Smooth muscle cell (in vitro differentiated cells): ENCODE data around the gene SEH1L. TPM values are rescaled to one million over a fixed set of nuclear protein-coding genes. Genes with fewer than 3 reads are reported as not detected.

Experiments used
- DNase-seq: peaks from one replicate; lab custom pipeline; 2025; ENCODE audit not compliant: unreplicated experiment; lab: John Stamatoyannopoulos, UW
- H2AFZ ChIP-seq: fragments of 200-600 bp; sonication (generic); 2 replicates; pipeline ENCODE4 v1.6.0; 2016; ENCODE audit warnings: antibody characterized with exemption, low read depth, mild to moderate bottlenecking
- H3F3A ChIP-seq: fragments of 200-600 bp; sonication (generic); 2 replicates; pipeline ENCODE4 v1.6.0; 2017; ENCODE audit warnings: antibody characterized with exemption, low read depth
- H3K27ac ChIP-seq: fragments of 200-600 bp; sonication (generic); 2 replicates; pipeline ENCODE4 v1.5.1; 2016; ENCODE audit warnings: low read depth, mild to moderate bottlenecking
- H3K27me3 ChIP-seq: fragments of 200-600 bp; sonication (generic); 2 replicates; pipeline ENCODE4 v1.6.1; 2016; ENCODE audit warnings: low read depth, mild to moderate bottlenecking
- H3K36me3 ChIP-seq: fragments of 200-600 bp; sonication (generic); 2 replicates; pipeline ENCODE4 v1.5.1; 2016; ENCODE audit warnings: low read depth
- H3K4me1 ChIP-seq: fragments of 200-600 bp; sonication (generic); 2 replicates; pipeline ENCODE4 v1.5.1; 2016; ENCODE audit warnings: low read depth
- H3K4me2 ChIP-seq: fragments of 200-600 bp; sonication (generic); 2 replicates; pipeline ENCODE4 v1.6.0; 2016; ENCODE audit warnings: mild to moderate bottlenecking
- H3K4me3 ChIP-seq: fragments of 200-600 bp; sonication (generic); 2 replicates; pipeline ENCODE4 v1.5.1; 2016; ENCODE audit warnings: mild to moderate bottlenecking
- H3K79me2 ChIP-seq: fragments of 200-600 bp; sonication (generic); 2 replicates; pipeline ENCODE4 v1.6.0; 2016; ENCODE audit warnings: low read depth, mild to moderate bottlenecking
- H3K9ac ChIP-seq: fragments of 200-600 bp; sonication (generic); 2 replicates; pipeline ENCODE4 v1.6.0; 2016; ENCODE audit warnings: low read depth
- H3K9me3 ChIP-seq: fragments of 200-600 bp; sonication (generic); replicated peaks from 2 replicates; pipeline ENCODE4 v1.5.1; 2016; ENCODE audit warnings: low read depth
- H4K20me1 ChIP-seq: fragments of 200-600 bp; sonication (generic); 2 replicates; pipeline ENCODE4 v1.6.0; 2016; ENCODE audit warnings: low read depth
- WGBS: methylation state at CpG from one replicate; pipeline ENCODE4 v1.1.7; 2016; ENCODE audit warnings: low lambda C conversion rate; 5-methylcytosine and 5-hydroxymethylcytosine counted together
- polyA plus RNA-seq: library from polyadenylated mRNA; unstranded; fragments of >200 nt; fragmentation: Nextera tagmentation; extraction: Ambion mirVana; gene quantifications from 2 replicates; pipeline ENCODE4 v1.2.1, GENCODE V29; 2016
- total RNA-seq: library from RNA; depleted of rRNA; stranded (reverse); fragments of >200 nt; gene quantifications from 2 replicates; pipeline ENCODE4 v1.2.3, GENCODE V29; 2014
- TF ChIP-seq, protein P1 (sequence below): fragments of 200-600 bp; sonication (generic); IDR thresholded peaks from 2 replicates; pipeline ENCODE4 v1.5.1; 2017; ENCODE audit warnings: borderline replicate concordance, mild to moderate bottlenecking, antibody characterized with exemption; ENCODE audit not compliant: insufficient read depth, poor library complexity, severe bottlenecking

Gene SEH1L
- total and polyA plus RNA-seq, 2 experiments from 2014 or later: 18.4 to 43.5 TPM

DNA sequence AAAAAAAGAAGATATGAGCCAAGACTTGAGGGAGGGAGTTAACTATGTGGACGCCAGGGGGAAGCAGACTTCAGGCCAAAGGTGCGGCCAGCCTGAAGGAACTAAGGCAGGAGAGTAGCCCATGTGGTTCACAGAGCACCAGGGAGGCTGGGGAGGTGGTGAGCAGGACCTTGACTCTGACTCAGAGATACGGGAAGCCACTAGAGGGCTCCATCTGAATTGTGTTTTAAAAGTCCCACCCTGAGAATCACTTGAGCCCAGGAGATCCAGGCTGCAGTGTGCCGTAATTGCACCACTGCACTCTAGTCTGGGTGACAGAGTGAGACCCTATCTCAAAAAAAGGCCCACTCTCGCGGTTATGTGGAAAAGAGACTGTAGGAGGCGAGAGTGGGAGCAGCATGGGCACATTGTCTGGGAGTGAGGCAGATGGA lies 55.7 kb downstream of the SEH1L start:
- no peak for DNase-seq
- Histone ChIP-seq H3K27me3 (no peaks in the 10 kb centered on the region), H4K20me1 (peaks cover 32% of the 10 kb centered on the region), H3K4me2 (no peak overlapping the region), H3K36me3 (peaks cover 9% of the 10 kb centered on the region), H3K9ac (no peak overlapping the region), H3K27ac (no peak overlapping the region), H2AFZ (no peak overlapping the region), H3K4me1 (no peaks in the 10 kb centered on the region), H3F3A (no peaks in the 10 kb centered on the region), H3K4me3 (no peak overlapping the region), H3K9me3 (no peaks in the 10 kb centered on the region), H3K79me2 (peaks cover 15% of the 10 kb centered on the region)
- TF ChIP-seq, protein P1, sequence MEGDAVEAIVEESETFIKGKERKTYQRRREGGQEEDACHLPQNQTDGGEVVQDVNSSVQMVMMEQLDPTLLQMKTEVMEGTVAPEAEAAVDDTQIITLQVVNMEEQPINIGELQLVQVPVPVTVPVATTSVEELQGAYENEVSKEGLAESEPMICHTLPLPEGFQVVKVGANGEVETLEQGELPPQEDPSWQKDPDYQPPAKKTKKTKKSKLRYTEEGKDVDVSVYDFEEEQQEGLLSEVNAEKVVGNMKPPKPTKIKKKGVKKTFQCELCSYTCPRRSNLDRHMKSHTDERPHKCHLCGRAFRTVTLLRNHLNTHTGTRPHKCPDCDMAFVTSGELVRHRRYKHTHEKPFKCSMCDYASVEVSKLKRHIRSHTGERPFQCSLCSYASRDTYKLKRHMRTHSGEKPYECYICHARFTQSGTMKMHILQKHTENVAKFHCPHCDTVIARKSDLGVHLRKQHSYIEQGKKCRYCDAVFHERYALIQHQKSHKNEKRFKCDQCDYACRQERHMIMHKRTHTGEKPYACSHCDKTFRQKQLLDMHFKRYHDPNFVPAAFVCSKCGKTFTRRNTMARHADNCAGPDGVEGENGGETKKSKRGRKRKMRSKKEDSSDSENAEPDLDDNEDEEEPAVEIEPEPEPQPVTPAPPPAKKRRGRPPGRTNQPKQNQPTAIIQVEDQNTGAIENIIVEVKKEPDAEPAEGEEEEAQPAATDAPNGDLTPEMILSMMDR: peak; percentile 33
- WGBS: 56% methylated on average over 7 of the region's 7 CpGs

DNA sequence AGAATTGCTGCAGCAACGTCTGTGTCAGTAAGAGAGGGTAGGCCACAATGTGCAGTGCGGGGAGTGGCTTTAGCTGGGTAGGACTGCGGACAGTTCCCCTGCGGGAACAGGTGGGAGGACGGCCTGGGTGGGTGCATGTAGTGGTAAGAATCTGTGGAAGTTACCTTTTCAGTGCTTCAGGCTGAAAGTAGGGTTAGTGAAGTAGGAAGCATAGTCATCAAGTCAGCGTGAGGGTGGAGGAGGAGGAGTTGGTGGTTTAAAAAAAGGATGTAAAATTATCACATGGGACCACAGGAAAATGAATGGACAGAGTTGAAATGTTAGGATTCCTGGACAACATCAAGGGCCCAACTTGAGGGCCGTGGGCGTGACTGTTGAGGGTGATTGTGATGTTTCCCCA lies 56.6 kb downstream of the SEH1L start:
- Histone ChIP-seq H3K9me3 (no peaks in the 10 kb centered on the region), H3K4me2 (no peak overlapping the region), H3K4me3 (no peak overlapping the region), H3K27ac (no peak overlapping the region), H2AFZ (no peak overlapping the region), H3K36me3 (peaks cover 12% of the 10 kb centered on the region), H3F3A (no peaks in the 10 kb centered on the region), H4K20me1 (peaks cover 23% of the 10 kb centered on the region), H3K4me1 (no peaks in the 10 kb centered on the region), H3K79me2 (peaks cover 10% of the 10 kb centered on the region), H3K27me3 (no peaks in the 10 kb centered on the region), H3K9ac (no peak overlapping the region)
- no peak for DNase-seq
- WGBS: 91% methylated on average over 8 of the region's 8 CpGs
- TF ChIP-seq, protein P1: no peak

DNA sequence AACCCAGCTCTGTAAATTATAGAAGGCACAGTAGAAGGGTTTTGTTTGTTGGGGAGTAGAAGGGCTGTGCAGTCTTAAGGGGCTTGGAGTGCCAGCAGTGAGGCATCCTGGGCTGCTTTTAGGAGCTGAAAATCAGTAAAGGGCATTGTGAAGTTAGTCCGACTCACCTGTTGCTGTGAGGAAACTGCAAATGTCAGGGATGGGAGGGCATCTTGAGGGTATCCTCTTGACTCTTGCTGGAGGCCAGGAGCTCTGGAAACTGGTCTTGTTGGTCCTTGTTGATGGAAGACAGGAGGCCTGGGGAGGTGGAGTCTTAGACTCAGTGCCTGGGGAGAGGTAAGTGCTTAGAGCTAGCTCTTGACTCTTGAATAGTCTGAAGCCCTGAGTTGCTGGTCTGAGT lies 57.5 kb downstream of the SEH1L start:
- no peak overlapping the region for H3K9ac ChIP-seq
- H3K27me3 ChIP-seq: no peaks in the 10 kb centered on the region
- peaks cover 19% of the 10 kb centered on the region for H4K20me1 ChIP-seq
- TF ChIP-seq, protein P1: no peak
- no peak overlapping the region for H3K27ac ChIP-seq
- H3K4me3 ChIP-seq: no peak overlapping the region
- H3K4me1 ChIP-seq: no peaks in the 10 kb centered on the region
- DNase-seq: no peak
- no peaks in the 10 kb centered on the region for H3K9me3 ChIP-seq
- no peaks in the 10 kb centered on the region for H3F3A ChIP-seq
- no peak overlapping the region for H3K4me2 ChIP-seq
- peaks cover 12% of the 10 kb centered on the region for H3K36me3 ChIP-seq
- peaks cover 5% of the 10 kb centered on the region for H3K79me2 ChIP-seq
- H2AFZ ChIP-seq: no peak overlapping the region
- WGBS: 100% methylated on average over 1 of the region's 1 CpG

DNA sequence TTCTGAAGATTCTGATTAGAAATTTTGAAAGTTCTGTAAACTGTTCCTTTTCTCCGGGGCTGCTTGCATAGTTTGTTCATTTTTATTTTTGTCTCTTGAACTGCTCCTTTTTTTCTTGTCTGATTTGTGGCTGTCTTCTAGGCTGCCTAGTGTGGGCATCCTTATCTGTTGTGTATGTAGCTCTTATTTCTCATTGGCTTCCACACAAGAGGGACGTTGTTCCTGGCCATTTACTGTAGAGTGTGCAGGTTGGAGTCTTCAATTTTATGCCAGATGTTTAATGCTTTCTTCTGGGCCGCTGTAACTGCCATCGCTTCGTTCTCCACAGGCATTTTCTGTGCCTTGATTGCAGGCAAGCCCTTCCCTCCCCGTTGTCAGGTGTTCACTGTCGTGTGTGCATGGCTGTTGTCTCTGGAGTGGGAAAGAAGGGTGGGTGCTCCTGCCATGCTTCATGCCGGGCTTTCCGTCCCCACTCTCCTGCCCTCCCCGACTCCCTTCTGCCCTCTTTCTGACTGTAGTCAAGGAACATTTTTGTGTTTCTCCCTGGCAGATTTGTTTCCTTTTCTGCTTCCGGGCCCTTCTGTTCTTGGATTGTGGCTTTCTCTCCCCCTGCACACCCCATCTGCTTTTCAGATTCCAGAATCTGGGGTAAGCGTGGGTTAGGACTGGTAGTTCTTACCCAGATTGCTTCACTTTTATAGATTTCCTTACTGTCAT lies 58.9 kb downstream of the SEH1L start:
- no peak overlapping the region for H3K4me2 ChIP-seq
- peaks cover 19% of the 10 kb centered on the region for H4K20me1 ChIP-seq
- no peak overlapping the region for H3K9ac ChIP-seq
- H3K36me3 ChIP-seq: peaks cover 9% of the 10 kb centered on the region
- no peak overlapping the region for H2AFZ ChIP-seq
- H3K4me3 ChIP-seq: no peak overlapping the region
- H3K4me1 ChIP-seq: no peaks in the 10 kb centered on the region
- no peaks in the 10 kb centered on the region for H3K27me3 ChIP-seq
- no peaks in the 10 kb centered on the region for H3K9me3 ChIP-seq
- H3K79me2 ChIP-seq: peaks cover 3% of the 10 kb centered on the region
- DNase-seq: no peak
- 91% methylated on average over 12 of the region's 12 CpGs for WGBS
- H3K27ac ChIP-seq: no peak overlapping the region
- TF ChIP-seq, protein P1: no peak
- no peaks in the 10 kb centered on the region for H3F3A ChIP-seq
